Embryonic facial prominence (tissue), 1 donor: ENCODE data around the gene COL23A1.
"Not testable (repeated sequence)": the region's sequence is repeated elsewhere in the genome, so short reads cannot be mapped to it uniquely, and the experiment has no call there.

Experiments used
- DNase-seq: peaks from one replicate; pipeline ENCODE4 v3.0.0-alpha.2; 2016; ENCODE audit errors: extremely low spot score

COL23A1 gene

DNA sequence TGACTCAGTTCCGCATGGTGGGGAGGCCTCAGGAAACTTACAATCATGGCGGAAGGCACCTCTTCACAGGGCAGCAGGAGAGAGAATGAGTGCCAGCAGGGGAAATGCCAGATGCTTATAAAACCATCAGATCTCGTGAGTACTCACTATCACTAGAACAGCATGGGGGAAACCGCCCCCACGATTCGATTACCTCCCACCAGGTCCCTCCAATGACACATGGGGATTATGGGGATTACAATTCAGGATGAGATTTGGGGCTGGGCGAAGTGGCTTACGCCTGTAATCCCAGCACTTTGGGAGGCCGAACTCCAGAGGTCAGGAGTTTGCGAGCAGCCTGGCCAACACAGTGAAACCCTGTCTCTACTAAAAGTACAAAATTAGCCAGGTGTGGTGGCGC is 392.0 kb downstream of the COL23A1 start:
- not testable (repeated sequence) for DNase-seq

DNA sequence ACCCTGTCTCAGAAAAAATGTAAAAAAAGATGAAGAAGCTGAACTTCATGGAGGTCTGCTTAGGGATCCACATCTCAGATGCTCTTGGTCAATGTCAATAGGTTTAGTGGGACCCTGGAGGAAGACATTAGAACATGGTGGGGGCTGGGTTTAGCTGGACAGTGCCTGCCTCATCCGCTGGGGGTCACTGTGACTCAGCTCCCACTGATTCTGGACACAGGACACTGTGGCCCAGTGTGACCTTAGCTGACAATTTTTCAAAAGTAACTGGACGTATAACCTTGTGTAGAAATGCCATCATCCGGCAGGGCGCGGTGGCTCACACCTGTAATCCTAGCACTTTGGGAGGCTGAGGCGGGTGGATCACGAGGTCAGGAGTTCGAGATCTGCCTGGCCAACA is 393.2 kb downstream of the COL23A1 start:
- DNase-seq: no peak

DNA sequence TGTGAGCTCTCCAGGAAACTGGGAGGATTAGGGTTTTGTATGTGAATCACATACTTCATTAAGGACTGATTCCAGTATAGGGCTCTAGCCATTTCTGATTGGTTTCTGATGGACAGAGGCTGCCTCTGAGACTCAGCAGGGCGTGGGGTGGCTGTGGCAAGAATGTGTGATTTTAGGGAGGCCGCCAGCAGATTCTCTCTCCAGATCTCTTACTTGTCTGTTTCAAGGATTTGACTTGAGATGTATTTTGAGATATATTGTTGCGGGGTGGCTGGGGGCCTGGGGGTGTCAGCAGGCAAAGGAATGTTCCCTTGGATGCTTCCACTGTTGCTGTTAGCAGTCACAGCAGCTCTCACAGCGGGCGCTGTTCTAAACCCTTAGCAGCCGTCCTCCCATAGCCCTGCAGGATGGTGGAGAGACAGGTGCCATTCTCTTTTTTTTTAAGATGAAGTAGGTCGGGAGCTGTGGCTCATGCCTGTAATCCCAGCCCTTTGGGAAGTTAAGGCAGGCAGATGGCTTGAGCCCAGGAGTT is 393.8 kb downstream of the COL23A1 start:
- no peak for DNase-seq

DNA sequence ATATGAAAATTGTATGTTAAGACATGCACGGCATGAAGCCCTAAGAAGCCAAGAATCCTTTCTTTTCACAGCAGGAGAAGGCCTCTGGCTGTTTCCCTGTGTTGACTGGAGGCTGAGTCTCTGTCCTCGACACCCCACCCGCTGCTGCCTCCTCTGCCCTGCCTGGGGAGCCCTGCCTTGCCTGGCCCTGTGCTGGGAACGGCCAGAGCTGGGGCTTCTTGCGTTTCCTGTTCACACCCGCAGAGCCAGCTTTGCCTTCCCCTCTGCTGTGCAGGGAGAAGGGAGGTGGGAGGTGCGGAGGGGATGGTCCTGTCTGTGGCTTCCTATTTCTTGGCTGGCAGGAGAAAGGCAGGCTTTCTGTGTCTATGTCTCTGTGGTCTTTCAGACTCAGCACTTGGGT is 396.2 kb downstream of the COL23A1 start:
- DNase-seq: no peak

GRCh38 chr5:178193251-178193809 is 396.9 kb downstream of the COL23A1 start:
- no peak for DNase-seq

DNA sequence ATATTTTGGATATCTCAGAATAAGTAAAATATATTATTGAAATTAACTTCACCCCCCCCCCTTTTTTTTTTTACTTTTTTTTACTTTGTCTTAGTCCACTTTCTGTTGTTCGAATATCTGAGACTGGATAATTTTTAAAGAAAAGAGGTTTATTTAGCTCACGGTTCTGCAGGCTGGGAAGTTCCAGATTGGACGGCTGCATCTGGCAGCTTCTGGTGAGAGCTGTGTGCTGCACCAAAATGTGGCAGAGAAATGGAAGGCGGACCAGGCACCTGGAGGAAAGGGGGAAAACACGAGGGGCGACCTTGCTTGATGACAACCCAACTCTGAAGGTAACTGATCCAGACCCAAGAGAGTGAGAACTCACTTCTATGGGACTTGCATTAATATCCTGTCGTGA is 397.4 kb downstream of the COL23A1 start:
- DNase-seq: no peak

- DNase-seq: no peak
These were observed 397.9 kb downstream of the COL23A1 start for GRCh38 chr5:178192244-178192643.

GRCh38 chr5:178191661-178192060 is 398.5 kb downstream of the COL23A1 start:
- DNase-seq: no peak

DNA sequence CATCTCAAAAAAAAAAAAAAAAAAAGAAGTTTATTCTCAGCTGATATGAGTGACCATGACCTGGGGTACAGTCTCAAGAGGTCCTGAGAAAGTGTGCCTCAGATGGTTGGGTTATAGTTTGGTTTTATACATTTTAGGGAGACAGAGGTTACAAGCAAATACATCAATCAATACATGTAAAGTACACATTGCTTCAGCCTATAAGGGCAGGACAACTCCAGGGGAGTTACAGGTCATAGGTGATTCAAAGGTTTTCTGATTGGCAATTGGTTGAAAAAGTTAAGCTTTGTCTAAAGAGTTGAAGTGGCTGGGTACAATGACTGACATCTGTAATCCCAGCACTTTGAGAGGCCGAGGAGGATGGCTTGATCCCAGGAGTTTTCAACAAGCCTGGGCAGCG is 400.8 kb downstream of the COL23A1 start:
- no peak for DNase-seq
